AG09319 (cell line): ENCODE measurements around the gene PIAS1.

Source experiments
- DNase-seq: peaks from one replicate; pipeline ENCODE4 v3.0.0-alpha.2; 2010; ENCODE audit warnings: low read depth; ENCODE audit errors: extremely low read depth
- CTCF ChIP-seq: IDR thresholded peaks from 2 replicates; pipeline ENCODE4 v1.5.1; 2011; ENCODE audit warnings: low read depth, mild to moderate bottlenecking, inconsistent platforms, low read length, moderate library complexity

The PIAS1 gene

GRCh38 chr15:68082735-68083134 lies 28.6 kb downstream of the PIAS1 start:
- TF ChIP-seq CTCF: no peak
- DNase-seq: no peak

GRCh38 chr15:68083463-68083862 lies 29.3 kb downstream of the PIAS1 start:
- DNase-seq: no peak
- TF ChIP-seq CTCF: no peak

GRCh38 chr15:68085052-68085451 lies 30.9 kb downstream of the PIAS1 start:
- TF ChIP-seq CTCF: no peak
- DNase-seq: no peak

GRCh38 chr15:68091743-68092142 lies 37.6 kb downstream of the PIAS1 start:
- no peak for DNase-seq
- no peak for TF ChIP-seq CTCF

GRCh38 chr15:68096099-68096498 lies 42.0 kb downstream of the PIAS1 start:
- TF ChIP-seq CTCF: no peak
- DNase-seq: no peak

- no peak for TF ChIP-seq CTCF
- no peak for DNase-seq
Measured at GRCh38 chr15:68097029-68097428, 42.9 kb downstream of the PIAS1 start.

GRCh38 chr15:68098465-68098864 lies 44.4 kb downstream of the PIAS1 start:
- no peak for TF ChIP-seq CTCF
- DNase-seq: no peak
